ENCODE data around the gene ELMOD3. TPM values are rescaled to one million over a fixed set of nuclear protein-coding genes. Genes with fewer than 3 reads are reported as not detected.
"Not testable (repeated sequence)": the region's sequence is repeated elsewhere in the genome, so short reads cannot be mapped to it uniquely, and the experiment has no call there.

ELMOD3 gene
- total RNA-seq, 2 donors from 2014 or later: 13.4 to 17.5 TPM

DNA sequence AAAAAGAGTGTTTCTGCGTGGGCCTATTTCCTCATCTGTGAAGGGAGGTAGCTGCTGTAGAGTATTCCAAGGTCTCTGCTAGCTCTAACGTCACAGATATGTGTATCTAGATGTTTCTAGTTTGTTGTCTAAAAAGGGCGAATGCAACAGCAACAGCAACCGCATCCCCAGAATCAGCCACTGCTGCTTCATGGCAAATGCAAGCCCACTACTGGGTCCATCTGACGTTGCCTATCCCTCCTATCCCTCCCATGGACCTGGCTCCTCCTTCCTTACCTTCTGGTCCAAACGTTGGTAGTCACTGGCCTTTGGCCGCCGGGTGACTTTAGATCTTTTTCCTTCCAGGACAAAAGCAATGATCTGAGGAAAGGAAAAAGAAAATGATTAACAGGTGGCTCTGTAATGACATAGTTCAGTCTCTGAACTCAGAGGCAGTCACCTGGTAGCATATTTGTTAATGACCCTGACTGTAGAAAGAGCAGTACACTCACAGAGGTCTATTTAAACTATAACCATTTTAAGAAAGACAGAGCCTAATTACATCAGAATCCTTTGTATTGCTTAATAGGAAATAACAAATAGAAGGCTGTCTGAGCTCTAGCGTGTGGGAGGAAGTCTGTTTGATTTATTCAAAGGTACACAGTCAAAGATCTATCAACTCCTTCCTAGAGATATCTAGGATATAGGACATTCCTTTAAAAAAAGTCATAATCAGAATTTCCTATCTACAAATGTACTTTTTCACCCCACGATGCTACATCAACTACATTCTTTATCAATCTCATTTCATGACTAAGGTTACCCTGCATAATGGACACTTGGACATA, 29.7 kb upstream of the ELMOD3 start:
- peaks cover 52% of the 10 kb centered on the region for H3K4me1 Mint-ChIP-seq
- peak overlapping the region; percentile 97 for H3K4me3 Mint-ChIP-seq
- no peaks in the 10 kb centered on the region for H3K9me3 Mint-ChIP-seq
- no peak for ATAC-seq (replicated peaks)
- H3K27ac Mint-ChIP-seq: peak overlapping the region; percentile 99
- H3K36me3 Mint-ChIP-seq (ENCODE audit: low read depth): peaks cover 91% of the 10 kb centered on the region
- no peaks in the 10 kb centered on the region for H3K27me3 Mint-ChIP-seq

DNA sequence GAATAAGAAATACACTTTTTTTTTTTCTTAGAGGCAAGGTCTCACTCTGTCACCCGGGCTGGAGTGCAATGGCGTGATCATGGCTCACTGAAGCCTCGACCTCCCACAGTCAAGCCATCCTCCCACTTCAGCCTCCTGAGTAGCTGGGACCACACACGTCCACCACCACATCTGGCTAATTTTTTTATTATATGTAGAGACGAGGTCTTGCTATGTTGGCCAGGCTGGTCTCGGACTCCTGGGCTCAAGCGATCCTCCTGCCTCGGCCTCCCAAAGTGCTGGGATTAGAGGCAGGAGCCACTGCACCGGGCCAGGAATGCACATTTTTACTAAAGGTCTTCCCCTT, 29.1 kb upstream of the ELMOD3 start:
- H3K4me3 Mint-ChIP-seq: peak overlapping the region; percentile 97
- H3K4me1 Mint-ChIP-seq: peaks cover 46% of the 10 kb centered on the region
- no peaks in the 10 kb centered on the region for H3K9me3 Mint-ChIP-seq
- H3K36me3 Mint-ChIP-seq (ENCODE audit: low read depth): peaks cover 85% of the 10 kb centered on the region
- no peaks in the 10 kb centered on the region for H3K27me3 Mint-ChIP-seq
- peak overlapping the region; percentile 99 for H3K27ac Mint-ChIP-seq
- ATAC-seq (replicated peaks): no peak

DNA sequence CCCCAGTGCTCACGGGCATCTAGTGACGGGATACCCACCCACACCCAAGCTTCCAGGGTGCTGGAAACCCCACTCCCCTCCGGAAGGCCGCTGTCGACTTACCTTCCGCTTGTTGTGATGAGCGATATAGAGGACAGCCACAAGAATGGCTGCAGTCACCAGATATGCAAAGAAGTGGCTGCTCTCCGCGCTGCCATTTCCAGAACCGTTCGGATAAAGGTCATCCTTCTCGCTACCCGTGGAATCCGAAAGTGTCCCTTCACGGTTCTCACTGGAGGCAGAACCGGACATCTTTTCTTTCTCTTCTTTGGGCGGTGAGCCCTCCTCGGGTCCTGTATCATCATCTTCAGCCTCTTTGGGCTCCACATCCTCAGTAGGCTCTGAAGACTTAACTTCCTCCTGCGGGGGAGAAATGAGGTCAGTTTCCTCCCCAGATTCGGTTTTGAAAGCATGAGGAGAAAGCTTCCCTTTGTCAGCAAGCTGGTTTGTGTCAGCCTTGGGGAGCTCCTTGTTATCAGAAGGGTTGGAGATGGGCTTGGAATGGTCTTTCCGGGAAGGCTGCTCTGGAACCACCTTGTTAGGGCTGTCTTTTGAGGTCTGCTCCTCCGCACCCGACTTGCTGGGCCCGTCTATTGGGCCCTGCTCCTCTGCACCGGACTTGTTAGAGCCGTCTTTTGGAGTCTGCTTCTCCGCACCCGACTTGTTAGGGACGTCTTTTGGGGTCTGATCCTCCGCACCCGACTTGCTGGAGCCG, 28.0 kb upstream of the ELMOD3 start:
- Mint-ChIP-seq H3K9me3 (no peaks in the 10 kb centered on the region), H3K36me3 (ENCODE audit: low read depth) (peaks cover 74% of the 10 kb centered on the region), H3K27ac (peak overlapping the region; percentile 99), H3K4me3 (peak overlapping the region; percentile 97), H3K27me3 (no peaks in the 10 kb centered on the region), H3K4me1 (peaks cover 38% of the 10 kb centered on the region)
- ATAC-seq (replicated peaks): peak; percentile 45

DNA sequence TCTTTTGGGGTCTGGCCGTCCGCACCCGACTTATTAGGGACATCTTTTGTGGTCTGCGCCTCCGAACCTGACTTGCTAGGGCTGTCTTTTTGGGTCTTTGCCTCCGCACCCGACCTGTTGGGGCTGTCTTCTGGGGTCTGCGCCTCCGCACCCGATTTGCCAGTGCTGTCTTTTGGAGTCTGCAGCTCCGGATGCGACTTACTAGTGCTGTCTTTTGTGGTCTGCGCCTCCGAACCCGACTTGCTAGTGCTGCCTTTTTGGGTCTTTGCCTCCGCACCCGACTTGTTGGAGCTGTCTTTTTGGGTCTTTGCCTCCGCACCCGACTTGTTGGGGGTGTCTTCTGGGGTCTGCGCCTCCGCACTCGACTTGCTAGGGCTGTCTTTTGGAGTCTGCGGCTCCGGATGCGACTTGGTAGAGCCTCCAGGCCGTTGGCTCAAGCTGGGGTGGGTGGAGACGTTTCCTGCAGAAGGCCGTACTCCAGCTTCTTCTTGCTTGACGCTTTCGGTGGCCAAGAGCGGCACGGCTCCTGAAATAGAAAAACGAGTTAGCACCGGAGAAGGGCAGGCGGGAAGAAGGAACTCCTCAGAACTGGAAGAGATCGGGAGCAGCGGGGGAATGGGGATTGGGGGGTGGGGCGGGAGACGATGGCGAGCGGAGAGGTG, 27.3 kb upstream of the ELMOD3 start:
- Mint-ChIP-seq H3K27me3 (no peaks in the 10 kb centered on the region), H3K9me3 (no peaks in the 10 kb centered on the region), H3K4me1 (peaks cover 31% of the 10 kb centered on the region), H3K36me3 (ENCODE audit: low read depth) (peaks cover 67% of the 10 kb centered on the region), H3K4me3 (peak overlapping the region; percentile 97), H3K27ac (peak overlapping the region; percentile 99)
- ATAC-seq (replicated peaks): peak; percentile 37

DNA sequence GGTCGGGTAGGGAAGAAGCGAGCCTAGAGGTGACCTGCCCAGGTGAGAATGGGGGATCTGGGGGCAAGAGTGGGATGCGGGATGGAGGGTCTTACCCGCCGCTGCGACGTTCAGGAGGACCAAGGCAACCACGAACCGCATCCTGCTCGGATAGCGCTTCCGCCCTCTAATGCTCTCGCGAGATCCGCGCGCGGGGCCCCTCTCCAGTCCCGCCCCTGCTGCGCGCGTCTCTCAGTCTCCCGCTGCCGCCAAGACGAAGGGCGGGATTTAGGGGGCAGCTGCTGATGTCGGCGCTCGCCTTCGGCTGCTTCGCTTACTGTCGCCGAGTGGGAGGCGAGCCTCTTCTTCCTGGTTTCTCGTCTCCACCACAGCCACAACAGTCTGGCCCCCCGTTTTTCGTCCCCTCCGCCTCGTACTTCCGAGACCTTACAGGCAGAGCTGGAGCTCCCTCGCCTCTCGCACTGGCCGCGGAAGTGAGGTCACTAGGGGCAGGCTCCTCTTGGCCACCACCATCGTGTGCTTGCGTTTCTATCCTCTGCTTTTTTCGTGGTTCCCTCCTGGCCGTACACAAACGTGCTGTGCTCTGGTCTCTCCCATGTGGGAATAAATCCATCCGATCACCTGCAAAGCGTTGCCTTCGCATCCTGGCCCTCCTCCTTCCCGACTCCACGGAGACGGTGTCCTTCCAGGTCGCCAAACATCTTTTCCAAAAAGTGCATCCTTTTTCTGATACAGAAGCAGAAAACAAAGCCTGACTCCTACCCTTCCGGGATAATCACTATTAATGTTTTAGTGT, 26.5 kb upstream of the ELMOD3 start, which contains the start of gene TGOLN2:
Gene TGOLN2, minus strand, starts transcription at position 168 of the 796 bp plus-strand sequence. Its CDS starts 27 bp downstream, at position 141.
- Mint-ChIP-seq H3K4me1 (peaks cover 25% of the 10 kb centered on the region), H3K27me3 (no peaks in the 10 kb centered on the region), H3K27ac (peak within 1 kb of the TSS; percentile 99), H3K9me3 (no peaks in the 10 kb centered on the region), H3K4me3 (peak within 1 kb of the TSS; percentile 97), H3K36me3 (ENCODE audit: low read depth) (peaks cover 59% of the 10 kb centered on the region)
- ATAC-seq (replicated peaks): peak; percentile 86

DNA sequence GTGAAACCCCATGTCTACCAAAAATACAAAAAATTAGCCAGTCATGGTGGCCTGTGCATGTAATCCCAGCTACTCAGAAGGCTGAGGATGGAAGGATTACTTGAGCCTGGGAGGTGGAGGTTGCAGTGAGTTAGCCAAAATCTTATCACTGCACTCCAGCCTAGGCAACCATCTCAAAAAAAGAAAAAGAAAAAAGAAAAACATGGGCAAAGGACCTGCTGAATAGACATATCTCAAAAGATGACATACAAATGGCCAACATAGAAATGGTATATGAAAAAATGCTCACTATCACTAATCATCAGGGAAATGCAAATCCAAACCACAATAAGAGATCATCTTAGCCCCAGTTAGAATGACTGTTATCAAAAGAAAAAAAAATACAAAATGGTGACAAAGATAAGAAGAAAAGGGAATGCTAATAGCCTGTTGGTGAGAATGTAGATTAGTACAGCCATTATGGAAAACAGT, 25.4 kb upstream of the ELMOD3 start:
- Mint-ChIP-seq H3K9me3 (no peaks in the 10 kb centered on the region), H3K4me1 (peaks cover 18% of the 10 kb centered on the region), H3K4me3 (peak overlapping the region; percentile 97), H3K27me3 (no peaks in the 10 kb centered on the region), H3K36me3 (ENCODE audit: low read depth) (peaks cover 47% of the 10 kb centered on the region), H3K27ac (peak overlapping the region; percentile 99)
- ATAC-seq (replicated peaks): no peak

DNA sequence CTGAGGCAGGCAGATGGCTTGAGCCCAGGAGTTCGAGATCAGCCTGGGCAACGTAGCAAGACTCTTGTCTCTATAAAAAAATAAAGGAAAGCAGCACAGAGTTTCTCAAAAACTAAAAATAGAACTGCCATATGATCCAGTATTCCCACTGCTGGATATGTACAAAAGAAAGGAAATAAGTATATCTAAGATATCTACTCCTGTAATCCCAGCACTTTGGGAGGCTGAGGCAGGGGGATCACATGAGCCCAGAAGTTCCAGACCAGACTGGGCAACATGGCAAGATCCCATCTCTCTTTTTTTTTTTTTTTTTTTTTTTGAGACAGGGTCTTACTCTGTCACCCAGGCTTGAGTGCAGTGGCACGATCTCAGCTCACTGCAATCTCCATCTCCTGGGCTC, 24.9 kb upstream of the ELMOD3 start:
- ATAC-seq (replicated peaks); H3K9me3 Mint-ChIP-seq; H3K27me3 Mint-ChIP-seq: not testable (repeated sequence)
- Mint-ChIP-seq H3K36me3 (ENCODE audit: low read depth) (peaks cover 43% of the 10 kb centered on the region), H3K4me3 (peak overlapping the region; percentile 97), H3K4me1 (peaks cover 17% of the 10 kb centered on the region), H3K27ac (peak overlapping the region; percentile 99)

DNA sequence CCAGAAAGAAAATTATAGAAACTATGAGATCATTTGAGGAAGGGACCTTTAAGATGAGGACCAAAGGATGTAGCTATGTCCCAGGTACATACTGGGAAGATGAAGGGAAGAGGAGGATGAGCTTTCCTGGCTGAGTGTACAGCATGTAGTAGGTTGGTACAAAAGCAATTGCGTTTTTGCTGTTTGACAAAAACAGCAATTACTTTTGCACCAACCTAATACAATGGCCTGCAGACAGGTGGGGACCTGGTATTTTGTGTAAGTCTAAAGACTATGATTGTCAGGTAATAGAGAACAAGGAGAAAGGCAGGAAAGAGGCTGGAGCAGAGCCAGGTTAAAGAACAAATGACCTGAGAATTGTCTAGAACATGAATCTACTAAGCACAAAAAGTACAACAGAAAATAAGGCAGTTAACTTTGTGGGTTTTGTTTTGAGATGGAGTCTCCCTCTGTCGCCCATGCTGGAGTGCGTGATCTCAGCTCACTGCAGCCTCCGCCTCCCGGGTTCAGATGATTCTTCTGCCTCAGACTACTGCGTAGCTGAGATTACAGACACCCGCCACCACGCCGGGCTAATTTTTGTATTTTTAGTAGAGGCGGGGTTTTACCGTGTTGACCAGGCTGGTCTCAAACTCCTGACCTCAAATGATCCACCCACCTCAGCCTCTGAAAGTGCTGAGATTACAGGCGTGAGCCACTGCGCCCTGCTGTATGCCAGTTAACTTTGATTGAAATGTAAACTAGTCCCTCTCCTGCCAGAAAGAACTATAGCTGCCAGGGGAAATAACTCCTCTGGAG, 23.5 kb upstream of the ELMOD3 start:
- ATAC-seq (replicated peaks): peak; percentile 32
- no peaks in the 10 kb centered on the region for H3K9me3 Mint-ChIP-seq
- H3K27ac Mint-ChIP-seq: peak overlapping the region; percentile 32
- peaks cover 10% of the 10 kb centered on the region for H3K4me1 Mint-ChIP-seq
- H3K4me3 Mint-ChIP-seq: peak overlapping the region; percentile 38
- H3K27me3 Mint-ChIP-seq: no peaks in the 10 kb centered on the region
- peaks cover 29% of the 10 kb centered on the region for H3K36me3 Mint-ChIP-seq (ENCODE audit: low read depth)

DNA sequence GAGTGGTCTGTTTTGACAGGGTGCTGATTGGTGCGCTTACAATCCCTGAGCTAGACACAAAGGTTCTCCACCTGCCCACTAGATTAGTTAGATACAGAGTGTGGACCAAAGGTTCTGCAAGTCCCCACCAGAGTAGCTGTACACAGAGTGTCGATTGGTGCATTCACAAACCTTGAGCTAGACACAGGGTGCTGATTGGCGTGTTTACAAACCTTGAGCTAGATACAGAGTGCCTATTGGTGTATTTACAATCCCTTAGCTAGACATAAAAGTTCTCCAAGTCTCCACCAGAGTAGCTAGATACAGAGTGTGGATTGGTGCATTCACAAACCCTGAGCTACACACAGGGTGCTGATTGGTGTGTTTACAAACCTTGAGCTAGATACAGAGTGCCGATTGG, 20.7 kb upstream of the ELMOD3 start:
- H3K4me3 Mint-ChIP-seq; ATAC-seq (replicated peaks); H3K27me3 Mint-ChIP-seq; H3K4me1 Mint-ChIP-seq; H3K9me3 Mint-ChIP-seq; H3K27ac Mint-ChIP-seq; H3K36me3 Mint-ChIP-seq (ENCODE audit: low read depth): not testable (repeated sequence)

DNA sequence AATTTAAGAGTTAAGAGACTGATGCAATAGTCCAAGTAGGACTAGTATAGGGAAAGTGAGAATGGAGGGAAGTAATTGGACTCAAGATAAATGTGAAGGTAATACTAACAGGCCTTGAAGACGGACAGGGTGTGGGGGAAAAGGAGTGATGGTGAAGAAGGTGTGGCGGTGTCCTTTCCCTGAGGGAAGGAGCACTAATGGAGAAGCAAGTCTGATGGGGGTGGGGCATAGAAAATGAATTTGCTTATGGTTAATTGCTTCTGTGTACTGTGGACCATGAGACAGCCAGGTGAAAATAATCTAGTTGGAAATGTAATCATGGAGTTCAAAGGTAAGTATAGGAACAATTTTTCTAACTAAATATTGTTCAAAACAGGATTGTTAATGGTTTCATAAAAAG, 19.6 kb upstream of the ELMOD3 start:
- no peak overlapping the region for H3K4me3 Mint-ChIP-seq
- H3K36me3 Mint-ChIP-seq (ENCODE audit: low read depth): no peaks in the 10 kb centered on the region
- peaks cover 4% of the 10 kb centered on the region for H3K4me1 Mint-ChIP-seq
- no peaks in the 10 kb centered on the region for H3K9me3 Mint-ChIP-seq
- no peak overlapping the region for H3K27ac Mint-ChIP-seq
- no peak for ATAC-seq (replicated peaks)
- H3K27me3 Mint-ChIP-seq: no peaks in the 10 kb centered on the region

DNA sequence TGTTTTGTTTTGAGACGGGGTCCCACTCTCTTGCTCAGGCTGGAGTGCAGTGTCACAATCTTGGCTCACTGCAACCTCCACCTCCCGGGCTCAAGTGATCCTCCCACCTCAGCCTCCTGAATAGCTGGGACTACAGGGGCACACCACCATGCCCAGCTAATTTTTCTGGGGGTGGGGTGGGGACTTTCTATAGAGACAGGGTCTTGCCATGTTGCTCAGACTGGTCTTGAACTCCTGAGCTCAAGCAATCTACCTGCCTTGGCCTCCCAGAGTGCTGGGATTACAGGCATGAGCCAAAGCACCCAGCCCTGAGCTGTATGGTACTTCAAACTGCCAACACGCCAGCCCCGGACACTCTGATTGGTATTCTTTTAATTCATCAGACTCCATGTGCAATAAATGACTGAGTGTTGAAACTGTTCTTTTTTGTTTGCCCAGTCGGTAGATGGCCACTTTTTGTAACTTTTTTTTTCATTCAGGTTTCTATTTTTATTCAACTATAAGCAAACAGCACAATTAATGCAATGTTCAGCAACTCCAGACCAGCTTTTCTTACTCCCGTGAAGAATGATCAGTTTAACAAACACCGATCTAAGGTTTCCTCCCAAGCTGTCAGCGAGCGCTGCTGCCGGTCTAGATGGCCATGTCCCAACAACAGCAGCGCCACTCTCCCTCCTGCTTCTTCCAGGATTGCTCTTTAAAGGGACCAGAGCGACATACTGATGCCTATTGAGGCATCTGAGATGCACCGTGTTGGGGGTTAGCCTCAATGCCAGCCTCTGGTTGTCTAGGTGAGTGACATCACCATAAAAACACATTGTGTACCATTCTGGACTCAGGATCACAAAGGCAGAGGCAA, 14.3 kb upstream of the ELMOD3 start:
- H3K4me3 Mint-ChIP-seq: no peak overlapping the region
- ATAC-seq (replicated peaks): no peak
- no peaks in the 10 kb centered on the region for H3K27me3 Mint-ChIP-seq
- H3K27ac Mint-ChIP-seq: no peak overlapping the region
- no peaks in the 10 kb centered on the region for H3K4me1 Mint-ChIP-seq
- peaks cover 23% of the 10 kb centered on the region for H3K36me3 Mint-ChIP-seq (ENCODE audit: low read depth)
- H3K9me3 Mint-ChIP-seq: no peaks in the 10 kb centered on the region

DNA sequence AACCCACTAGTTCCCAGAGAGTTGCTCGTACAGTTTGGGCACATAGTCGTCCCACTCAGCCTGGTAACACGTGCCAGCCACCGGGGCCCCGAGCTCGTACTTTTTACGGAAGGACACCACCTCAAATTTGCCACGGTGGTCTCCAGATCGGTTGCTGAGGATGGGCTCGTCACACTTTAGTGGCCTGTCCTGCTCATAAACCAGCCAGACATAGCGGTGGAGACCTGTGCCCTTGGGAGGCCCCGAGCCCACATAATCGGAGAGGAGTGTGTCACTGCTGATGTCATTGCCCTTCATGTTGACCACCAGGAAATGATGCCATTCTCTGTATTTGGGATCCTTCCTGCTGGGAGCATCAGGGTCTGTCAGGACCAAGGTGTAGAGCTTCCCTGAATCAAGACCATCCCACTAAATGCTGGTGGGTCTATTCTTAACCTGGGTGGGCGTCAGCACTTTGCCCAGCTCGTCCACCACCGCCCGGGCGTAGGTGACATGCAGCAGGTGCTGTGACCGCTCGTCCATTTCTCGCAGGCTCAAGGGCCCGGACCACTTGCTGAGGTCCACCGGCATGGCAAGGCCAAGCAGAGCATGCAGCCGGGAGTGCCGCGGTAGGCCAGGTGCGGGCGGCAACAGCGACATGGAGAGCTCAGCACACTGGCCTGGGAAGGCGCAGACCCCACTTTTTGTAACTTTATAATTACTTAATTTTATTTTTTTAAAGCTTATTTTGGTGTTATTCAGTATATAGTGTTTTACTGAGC, 13.1 kb upstream of the ELMOD3 start:
- Mint-ChIP-seq H3K27ac (no peak overlapping the region), H3K9me3 (no peaks in the 10 kb centered on the region), H3K4me1 (no peaks in the 10 kb centered on the region), H3K4me3 (no peak overlapping the region), H3K27me3 (no peaks in the 10 kb centered on the region), H3K36me3 (ENCODE audit: low read depth) (peaks cover 30% of the 10 kb centered on the region)
- ATAC-seq (replicated peaks): no peak

All from activated T-helper 17 cell treated with anti-CD3 and anti-CD28 coated beads, Interleukin-2, amount 50 U/mL, for 72 hours (primary cell).